GM19193 (cell line): ENCODE data around the gene TNS2.

Experiments
- POLR2A ChIP-seq: IDR thresholded peaks from 4 replicates; pipeline ENCODE4 v1.6.1; 2011; ENCODE audit not compliant: insufficient read depth, insufficient read length; ENCODE audit errors: extremely low read depth

The TNS2 gene

DNA sequence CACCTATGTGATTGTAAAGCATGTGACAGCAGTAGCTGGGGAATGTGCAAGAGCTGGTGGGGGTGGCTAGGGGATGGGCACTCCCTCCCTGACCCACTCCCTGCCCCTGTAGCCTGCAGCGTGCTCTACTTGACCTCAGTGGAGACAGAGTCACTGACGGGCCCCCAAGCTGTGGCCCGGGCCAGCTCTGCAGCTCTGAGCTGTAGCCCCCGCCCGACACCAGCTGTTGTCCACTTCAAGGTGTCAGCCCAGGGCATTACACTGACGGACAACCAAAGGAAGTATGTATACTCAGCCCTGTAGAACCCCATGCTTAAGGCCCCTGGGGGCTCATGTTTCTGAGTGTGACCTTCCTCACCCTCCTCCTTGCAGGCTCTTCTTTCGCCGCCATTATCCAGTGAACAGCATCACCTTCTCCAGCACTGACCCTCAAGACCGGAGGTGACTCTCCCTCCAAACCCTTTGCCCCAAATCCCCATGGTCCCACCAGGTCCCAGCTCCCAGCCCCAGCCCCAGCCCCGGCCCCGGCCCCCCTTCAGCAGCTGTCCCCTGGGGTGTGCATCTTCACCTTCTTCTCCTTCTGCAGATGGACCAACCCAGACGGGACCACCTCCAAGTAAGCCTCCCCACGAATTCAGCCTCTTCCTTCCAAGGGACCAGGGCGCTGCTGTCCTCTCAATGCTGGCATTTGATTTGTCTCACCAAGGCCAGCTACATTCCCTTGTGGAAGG is 13.3 kb downstream of the TNS2 start:
- TF ChIP-seq POLR2A = no peak

DNA sequence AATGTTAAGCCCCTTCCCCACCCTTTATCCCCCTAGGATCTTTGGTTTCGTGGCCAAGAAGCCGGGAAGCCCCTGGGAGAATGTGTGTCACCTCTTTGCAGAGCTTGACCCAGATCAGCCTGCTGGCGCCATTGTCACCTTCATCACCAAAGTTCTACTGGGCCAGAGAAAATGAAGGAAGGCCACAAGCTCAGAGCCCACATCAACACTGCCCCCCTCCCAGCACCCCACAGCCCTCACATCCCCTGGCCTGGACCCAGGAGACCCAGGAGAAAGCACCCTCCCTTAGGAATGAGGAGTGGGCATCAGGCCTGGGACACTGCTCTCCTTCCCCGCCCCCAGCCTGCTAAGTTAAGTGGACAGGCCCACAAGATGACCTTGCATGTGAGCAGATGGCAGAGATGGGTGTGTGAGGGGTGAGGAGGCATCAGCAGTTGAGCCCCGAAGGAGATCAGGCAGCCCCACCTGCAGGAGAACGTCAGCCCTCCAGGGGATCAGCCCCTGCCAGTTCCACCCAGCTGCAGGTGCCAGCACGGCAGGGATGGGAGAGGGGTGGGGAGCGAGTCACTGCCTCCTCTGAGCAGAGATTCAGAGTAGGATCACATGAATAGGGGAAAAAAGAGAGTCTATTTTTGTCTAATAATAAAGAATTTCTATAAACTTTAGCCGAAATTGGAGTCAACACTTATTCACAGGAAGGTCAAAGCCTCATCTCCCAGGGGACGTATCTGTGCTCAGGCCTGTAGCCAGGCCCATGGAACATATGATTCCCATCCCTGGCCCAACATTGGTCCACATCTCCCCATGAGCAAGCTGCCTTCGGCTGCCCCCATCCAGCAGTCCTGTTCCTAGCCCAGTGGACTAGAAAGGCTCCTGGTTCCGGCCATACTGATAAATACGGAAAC is 14.1 kb downstream of the TNS2 start:
- no peak for TF ChIP-seq POLR2A

DNA sequence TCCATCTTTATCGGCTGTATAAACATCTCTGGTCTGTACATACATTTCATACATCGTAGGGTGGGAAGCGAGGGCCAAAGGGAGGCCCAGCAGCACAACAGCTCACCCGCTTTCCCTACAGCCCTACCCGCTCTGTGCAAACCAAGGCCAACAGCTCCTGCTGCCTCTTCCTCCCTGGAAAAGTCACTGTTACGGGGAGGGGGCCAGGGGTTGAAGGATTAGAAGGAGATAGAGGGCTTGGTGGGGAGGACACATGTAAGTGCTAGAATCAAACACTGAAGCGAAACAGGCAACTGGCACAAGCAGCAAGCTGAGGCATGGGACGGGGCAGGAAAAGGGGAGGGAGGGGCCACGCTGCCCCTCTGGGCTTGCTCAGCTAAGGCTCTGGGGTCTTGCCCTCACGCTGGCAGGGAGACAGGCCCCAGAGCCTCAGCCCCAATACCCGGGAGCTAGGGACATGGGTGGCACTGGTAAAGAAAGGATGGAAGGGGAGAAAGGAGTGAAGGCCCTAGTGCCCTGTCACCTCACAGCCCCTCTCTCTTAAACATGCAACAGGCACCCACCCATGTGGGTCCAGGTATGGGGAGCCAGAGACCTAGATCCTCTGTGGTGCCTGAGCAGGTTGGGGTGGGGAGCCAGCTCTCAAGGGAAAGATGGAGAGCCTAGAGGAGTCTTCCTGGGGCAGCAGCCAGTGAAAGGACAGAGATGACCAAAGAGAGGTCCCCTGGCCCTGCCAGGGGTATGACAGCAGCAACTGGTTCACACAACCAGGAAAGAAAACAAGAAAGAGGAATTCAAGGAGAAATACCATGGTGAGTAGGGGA is 15.0 kb downstream of the TNS2 start:
- TF ChIP-seq POLR2A = no peak

DNA sequence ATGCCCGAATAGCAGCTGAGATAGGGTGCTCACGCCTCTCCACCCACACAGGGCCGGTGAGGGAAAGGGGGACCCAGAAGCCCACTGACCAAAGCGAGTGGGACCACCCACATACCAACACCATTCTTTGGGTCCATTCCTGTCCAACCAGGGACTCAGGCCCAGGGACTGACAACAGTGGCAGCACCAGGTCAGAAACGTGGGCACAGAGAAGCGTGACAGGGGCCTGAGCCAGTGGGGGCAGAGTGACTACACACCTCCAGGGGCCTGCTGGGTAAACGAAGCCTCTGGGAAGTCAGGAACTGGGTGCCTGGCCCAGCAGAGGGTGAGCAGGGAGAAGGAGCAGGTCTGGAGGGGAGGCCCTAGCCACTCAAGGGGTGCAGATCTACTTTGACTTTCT is 15.6 kb downstream of the TNS2 start:
- no peak for TF ChIP-seq POLR2A

DNA sequence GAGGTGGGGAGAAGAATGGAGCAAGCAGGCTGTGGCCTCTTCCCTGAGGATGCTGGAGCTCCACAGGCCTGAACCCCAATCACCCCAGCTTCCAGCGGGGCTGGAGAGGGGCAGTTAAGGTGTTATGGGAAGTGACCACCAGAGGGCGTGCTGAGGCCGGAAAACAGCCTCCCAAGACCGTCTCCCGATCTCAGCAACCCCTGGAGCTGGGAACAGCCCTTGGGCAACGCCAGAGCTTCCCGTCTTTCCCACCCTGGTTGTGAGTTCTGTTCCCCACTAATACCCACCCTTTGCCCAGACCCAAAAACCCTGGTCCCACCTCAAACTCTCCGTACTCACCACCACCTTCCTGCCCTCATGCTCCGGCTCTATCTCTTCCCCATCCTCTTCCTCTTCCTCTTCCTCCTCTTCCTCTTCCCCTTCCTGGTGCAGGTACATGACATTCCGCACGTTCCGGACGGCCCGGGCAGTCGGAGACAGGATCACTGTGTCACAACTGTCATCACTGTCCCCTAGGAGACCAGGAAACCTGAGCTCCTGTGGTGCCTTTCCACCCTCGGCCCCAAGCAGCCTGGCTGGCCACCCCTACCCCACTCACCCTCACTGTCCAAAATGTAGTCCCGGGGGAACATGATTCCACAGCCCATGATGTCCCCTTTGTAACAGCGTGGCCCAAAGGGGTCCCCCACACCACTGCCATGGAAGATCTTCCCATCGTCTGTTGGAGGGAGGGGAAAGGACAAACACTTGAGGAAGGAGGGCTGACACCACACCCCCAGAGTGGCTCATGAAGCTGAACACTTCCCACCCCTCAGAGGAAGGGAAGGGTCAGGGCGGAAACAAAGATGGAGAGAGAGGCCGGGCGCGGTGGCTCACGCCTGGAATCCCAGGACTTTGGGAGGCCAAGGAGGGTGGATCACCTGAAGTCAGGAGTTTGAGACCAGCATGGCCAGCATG is 16.4 kb downstream of the TNS2 start:
- TF ChIP-seq POLR2A = no peak

DNA sequence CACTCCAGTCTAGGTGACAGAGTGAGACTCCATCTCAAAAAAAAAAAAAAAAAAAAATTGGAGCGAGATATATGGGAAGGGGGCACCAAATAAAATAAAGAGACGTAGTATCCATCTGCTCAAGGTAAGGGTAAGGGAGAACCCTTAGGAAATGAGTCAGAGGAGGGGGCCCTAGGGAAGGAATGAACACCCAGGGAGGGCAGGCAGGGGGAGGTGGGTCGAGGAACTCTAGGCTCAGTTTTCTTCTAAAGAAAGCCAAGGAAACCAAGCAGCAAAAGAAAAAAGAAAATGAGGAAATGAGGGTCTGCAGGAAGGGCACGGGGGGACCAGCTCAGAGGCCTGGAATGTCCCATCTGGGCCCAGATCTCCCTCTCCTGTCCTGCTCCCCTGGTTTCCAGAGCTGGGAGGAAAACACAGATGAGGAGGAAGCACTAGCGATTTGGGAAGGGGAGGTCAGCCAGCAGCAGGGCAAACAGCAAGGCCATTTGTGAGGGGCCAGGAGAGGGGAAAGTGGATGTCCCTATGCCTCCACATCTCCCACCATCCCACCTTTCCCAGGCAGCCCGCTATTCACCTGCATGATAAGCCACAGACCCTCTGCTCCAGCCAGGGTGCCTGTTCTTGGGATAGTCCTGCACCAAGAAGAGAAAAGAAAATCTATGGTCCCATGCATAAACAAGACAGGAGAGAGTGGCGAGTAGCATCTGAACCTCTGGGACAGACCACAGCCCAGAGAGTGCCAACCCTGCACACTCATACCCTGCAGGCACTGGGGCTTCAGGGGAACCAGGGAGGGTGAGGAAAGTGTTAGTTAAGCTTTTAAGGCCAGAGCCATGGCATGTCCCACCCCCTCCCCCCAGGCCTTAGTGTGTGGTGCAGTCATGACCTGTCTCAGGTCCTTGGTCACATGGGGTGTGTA is 17.5 kb downstream of the TNS2 start:
- no peak for TF ChIP-seq POLR2A

DNA sequence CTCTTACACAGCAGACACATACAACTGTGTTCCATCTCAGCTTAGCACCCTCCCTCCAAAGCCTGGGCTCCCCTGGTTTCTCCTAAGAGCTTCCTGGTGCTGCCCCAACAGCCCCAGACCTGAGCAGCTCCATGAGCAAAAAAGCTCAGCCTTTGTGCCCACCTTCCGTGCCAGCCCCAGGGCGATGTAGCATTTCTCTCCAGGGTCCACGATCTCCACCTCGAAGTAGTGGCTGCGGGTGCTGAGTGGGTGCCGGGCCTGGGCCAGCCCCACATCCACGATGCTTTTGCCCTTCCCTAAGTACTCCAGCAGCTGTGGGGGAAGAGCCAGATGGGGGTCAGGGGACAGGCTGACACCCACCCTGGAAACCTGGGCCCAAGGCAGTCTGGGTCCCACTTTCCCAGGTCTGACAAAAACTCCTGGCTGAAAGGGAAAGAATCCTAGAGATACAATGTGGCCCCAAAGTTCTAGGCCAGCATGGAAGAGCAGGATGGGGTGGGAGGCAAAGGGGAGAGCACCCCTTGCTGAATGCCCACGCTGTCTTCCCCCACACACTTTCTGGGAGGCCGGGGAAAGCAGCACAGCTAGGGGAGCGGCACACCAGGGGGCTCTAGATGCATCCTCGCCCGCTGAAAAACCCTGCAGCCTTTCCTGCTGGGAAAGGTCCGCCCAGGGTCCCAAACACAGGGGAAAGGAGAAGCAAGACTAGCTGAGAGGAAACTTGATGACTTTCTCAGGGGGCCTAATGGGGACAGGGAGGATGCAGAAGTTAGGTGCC is 18.3 kb downstream of the TNS2 start:
- no peak for TF ChIP-seq POLR2A

DNA sequence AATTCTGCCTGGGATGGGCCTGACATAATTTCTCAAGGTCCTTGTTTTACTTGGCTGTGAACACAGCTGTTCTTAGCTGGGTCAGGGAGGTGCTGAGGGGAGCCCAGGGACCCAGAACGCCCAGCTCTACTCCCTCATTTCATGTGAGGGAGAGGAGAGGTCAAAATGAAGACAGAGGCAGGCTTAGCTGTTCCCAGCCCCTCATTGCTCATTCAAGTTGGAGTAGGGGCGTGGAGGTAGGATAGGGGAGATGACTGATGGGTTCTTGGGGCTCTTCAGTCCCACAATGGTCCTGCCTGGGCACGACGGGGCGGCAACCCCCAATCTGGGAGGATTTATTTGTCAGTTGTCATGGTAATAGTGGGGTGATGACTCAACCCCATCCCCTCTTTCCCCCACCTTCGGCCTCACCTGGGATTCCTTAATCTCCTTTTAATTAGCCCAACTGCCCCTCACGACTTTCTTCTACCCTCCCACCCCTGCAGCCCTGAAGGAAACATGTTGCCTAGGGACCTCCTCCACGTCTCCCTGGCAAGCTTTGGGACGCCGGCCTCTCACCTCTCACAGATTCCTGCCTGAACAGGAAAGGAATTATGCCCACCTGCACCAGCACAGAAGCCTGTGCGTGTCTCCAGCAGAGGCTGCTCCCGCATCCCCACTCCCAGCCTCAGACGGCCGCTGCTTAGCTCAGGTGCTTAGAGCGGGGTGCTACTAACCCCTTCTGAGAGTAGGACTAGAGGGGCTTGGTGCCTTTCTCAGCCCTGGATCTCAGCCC is 19.1 kb downstream of the TNS2 start:
- no peak for TF ChIP-seq POLR2A

DNA sequence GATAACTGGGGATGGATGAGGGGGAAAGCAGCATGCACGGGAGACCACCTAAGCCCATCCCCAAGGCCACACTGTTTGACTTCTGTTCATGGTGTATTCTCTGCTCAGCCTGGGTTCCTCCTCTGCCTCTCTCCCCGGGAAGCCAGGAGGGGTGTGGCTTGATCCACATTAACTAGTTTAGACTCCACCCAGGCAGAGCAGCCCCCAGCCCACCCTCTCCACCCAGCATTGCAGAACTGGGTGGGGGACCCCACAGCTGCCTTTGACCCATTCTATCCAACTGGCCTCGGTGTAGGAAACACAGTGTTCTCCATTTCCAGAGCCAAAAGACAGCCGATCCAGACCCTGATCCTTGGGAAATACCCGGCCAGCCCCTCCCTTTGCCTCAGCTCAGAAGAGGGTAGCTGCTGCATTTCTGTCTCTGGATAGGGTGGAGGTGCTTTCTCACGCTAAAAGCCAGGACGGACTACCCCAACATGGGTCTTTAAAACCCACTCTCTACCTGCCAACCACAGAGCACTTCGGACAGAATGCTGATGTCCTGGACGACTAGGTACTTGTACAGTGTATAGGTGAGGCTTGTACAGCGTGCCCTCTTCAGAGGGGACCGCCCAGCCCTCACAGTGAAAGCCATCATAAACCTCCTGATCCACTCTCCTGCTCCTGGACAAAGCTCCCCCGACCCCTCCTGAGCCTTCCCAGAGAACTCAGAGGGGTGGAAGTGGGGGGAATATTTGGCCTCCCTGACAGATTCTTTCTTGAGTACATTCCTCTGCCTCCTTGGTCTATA is 20.0 kb downstream of the TNS2 start:
- no peak for TF ChIP-seq POLR2A

DNA sequence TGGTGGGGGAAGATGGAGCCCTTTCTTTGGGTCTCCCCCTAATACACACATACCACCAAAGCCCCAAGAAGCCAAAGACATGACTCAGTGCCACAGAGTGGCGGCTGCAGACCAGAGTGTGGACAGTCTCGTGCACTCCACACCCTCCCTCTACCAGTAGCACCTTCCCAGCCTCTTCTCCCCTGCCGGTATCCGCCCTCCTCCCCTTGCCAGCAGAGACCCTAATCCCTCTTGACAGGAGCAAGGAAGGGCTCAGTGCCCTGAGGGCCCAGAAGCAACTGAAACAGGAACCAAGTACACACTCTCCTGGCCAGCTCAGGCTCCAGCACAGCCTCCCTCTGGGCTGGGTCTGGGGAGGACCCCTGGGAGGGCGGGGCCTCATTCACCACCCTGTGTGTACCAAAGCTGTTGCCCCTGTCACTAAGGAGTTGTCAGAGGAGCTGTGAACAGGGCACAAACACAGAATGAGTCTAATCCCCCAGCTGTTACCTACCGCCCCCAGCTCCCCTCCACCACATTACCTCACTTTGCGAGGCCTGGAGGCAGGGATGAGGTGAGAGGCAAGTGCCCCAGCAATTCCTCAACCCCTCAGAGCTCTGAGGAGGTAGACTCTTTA is 21.1 kb downstream of the TNS2 start:
- no peak for TF ChIP-seq POLR2A

DNA sequence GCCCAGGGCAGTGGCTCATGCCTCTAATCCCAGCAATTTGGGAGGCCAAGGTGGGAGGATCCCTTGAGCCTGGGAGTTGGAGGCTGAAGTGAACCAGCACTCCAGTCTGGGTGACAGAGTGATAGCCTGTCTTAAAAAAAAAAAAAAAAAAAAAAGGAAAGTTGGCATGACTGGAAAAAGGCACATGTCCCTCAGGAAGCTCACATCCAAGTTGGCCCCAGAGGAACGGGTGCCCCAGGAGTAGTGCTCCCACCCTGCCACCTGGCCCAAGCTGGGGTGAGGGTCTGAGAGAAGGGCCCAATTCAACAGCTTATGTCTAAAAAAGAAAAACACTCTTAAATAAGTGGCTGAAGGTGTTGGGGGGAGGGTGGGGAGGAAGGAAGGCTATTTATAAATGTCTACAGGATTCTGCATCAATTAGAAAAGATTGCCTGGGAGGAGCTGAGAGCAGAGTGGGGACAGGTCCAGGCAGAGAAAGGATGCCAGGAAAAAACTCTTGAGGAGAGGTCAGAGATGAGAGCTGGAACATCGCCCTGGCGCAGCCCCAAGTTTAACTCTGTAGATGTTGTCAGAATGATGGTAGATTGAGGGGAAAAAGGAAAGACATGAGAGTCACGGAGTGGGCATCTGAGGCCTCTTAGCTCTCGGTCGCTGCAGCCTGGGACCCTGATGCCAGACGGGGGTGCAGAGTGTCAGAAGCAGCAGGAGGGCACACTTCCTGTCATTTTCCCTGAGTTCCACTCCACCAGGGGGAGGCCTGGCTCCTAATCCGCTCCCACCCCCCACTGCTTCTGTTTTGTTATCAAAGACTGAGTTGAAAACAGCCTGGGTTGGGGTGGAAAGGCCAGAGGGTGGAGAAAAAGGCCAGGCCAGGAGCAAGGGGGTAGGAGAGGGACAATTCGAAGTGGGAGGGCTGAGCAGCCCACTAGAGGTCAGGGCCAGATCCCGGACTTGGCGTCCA is 22.0 kb downstream of the TNS2 start:
- no peak for TF ChIP-seq POLR2A
